Bronchial epithelial cell (primary cell): ENCODE results near the gene MCUB. TPM values are rescaled to one million over a fixed set of nuclear protein-coding genes. Genes with fewer than 3 reads are reported as not detected.
"Not testable (repeated sequence)": the region's sequence is repeated elsewhere in the genome, so short reads cannot be mapped to it uniquely, and the experiment has no call there.

Experiments used
- DNase-seq: peaks from one replicate; pipeline ENCODE4 v3.0.0-alpha.2; 2010; ENCODE audit warnings: low read depth
- FAIRE-seq: peaks from 2 replicates; lab custom pipeline; 2011; peaks lifted over from hg19 to GRCh38; lab: Jason Lieb, UNC
- H3K27me3 ChIP-seq: 2 replicates; pipeline ENCODE4 v1.5.1; 2011; ENCODE audit warnings: low read length; ENCODE audit not compliant: control insufficient read depth, insufficient read depth
- H3K36me3 ChIP-seq: 2 replicates; pipeline ENCODE4 v1.5.1; 2011; ENCODE audit warnings: low read length; ENCODE audit not compliant: control insufficient read depth, insufficient read depth
- H3K4me3 ChIP-seq: 2 replicates; pipeline ENCODE4 v1.5.1; 2011; ENCODE audit warnings: mild to moderate bottlenecking, low read depth, low read length, control low read depth
- CTCF ChIP-seq: IDR thresholded peaks from 2 replicates; pipeline ENCODE4 v1.5.1; 2011; ENCODE audit warnings: mild to moderate bottlenecking, moderate library complexity, low read length, control low read depth, inconsistent platforms; ENCODE audit not compliant: insufficient read depth, severe bottlenecking
- total RNA-seq: library from RNA; depleted of rRNA; stranded (reverse); fragments of >200 nt; gene quantifications from 2 replicates; pipeline ENCODE4 v1.2.1, GENCODE V29; 2014

Gene MCUB
- total RNA-seq, 1 donor from 2014 or later: 4.7 TPM

GRCh38 chr4:109547394-109547793 lies 12.7 kb upstream of the MCUB start:
- Histone ChIP-seq H3K4me3 (no peak overlapping the region), H3K27me3 (no peaks in the 10 kb centered on the region), H3K36me3 (peaks cover 1% of the 10 kb centered on the region)
- no peak for TF ChIP-seq CTCF
- no peak for FAIRE-seq
- peak; percentile 17 for DNase-seq

- peak; percentile 96 for DNase-seq
- Histone ChIP-seq H3K27me3 (no peaks in the 10 kb centered on the region), H3K4me3 (no peak overlapping the region), H3K36me3 (peaks cover 1% of the 10 kb centered on the region)
- TF ChIP-seq CTCF: no peak
- FAIRE-seq: no peak
Measured at GRCh38 chr4:109548655-109549054, 11.4 kb upstream of the MCUB start.

GRCh38 chr4:109552237-109552636 lies 7.8 kb upstream of the MCUB start:
- no peaks in the 10 kb centered on the region for H3K27me3 ChIP-seq
- TF ChIP-seq CTCF: no peak
- no peak for FAIRE-seq
- no peak for DNase-seq
- peaks cover 1% of the 10 kb centered on the region for H3K36me3 ChIP-seq
- H3K4me3 ChIP-seq: no peak overlapping the region

GRCh38 chr4:109553130-109553529 lies 6.9 kb upstream of the MCUB start:
- FAIRE-seq: no peak
- no peak for TF ChIP-seq CTCF

GRCh38 chr4:109554971-109555370 lies 5.1 kb upstream of the MCUB start:
- Histone ChIP-seq H3K27me3 (no peaks in the 10 kb centered on the region), H3K36me3 (peaks cover 1% of the 10 kb centered on the region), H3K4me3 (no peak overlapping the region)
- FAIRE-seq: no peak
- no peak for TF ChIP-seq CTCF
- DNase-seq: no peak

More at GRCh38 chr4:109553130-109553529, 6.9 kb upstream of the MCUB start:
- no peak for DNase-seq
- Histone ChIP-seq H3K27me3 (no peaks in the 10 kb centered on the region), H3K36me3 (peaks cover 1% of the 10 kb centered on the region), H3K4me3 (no peak overlapping the region)

- TF ChIP-seq CTCF: no peak
- Histone ChIP-seq H3K27me3 (no peaks in the 10 kb centered on the region), H3K36me3 (no peaks in the 10 kb centered on the region), H3K4me3 (no peak overlapping the region)
- FAIRE-seq: no peak
- DNase-seq: no peak
Measured at GRCh38 chr4:109557433-109557832, 2.6 kb upstream of the MCUB start.

- not testable (repeated sequence) for H3K36me3 ChIP-seq, DNase-seq, H3K27me3 ChIP-seq, FAIRE-seq, H3K4me3 ChIP-seq
Measured at GRCh38 chr4:109558095-109558494, 2.0 kb upstream of the MCUB start.
